ENCODE measurements around the gene TSR3. TPM values are rescaled to one million over a fixed set of nuclear protein-coding genes. Genes with fewer than 3 reads are reported as not detected.

TSR3 gene
- total RNA-seq, 1 donor from 2014 or later, result 60.6 TPM

GRCh38 chr16:1320097-1320496, 31.6 kb downstream of the TSR3 start:
- TF ChIP-seq CTCF (IDR thresholded peaks at IDR 0.05), result no peak
- TF ChIP-seq POLR2AphosphoS5 (IDR thresholded peaks at IDR 0.05; ENCODE audit: insufficient read depth in 1 of 2, low read depth in 1 of 2), result no peak
- no peak for TF ChIP-seq POLR2A (IDR thresholded peaks at IDR 0.05)
- intact Hi-C loops (cut with DNase I), result no loop called here

GRCh38 chr16:1319041-1319440, 32.6 kb downstream of the TSR3 start:
- Histone ChIP-seq H3K4me3 (no peak overlapping the region), H3K27me3 (no peaks in the 10 kb centered on the region), H3K4me1 (peaks cover 13% of the 10 kb centered on the region), H3K27ac (no peak overlapping the region), H3K36me3 (peaks cover 0 to 96% of the 10 kb centered on the region in 2 donors), H3K9me3 (no peaks in the 10 kb centered on the region)
- no peak for DNase-seq (ENCODE audit: extremely low spot score in 2 of 2)
- intact Hi-C loops (cut with DNase I), result no loop called here
- TF ChIP-seq POLR2A (IDR thresholded peaks at IDR 0.05) (no peak), POLR2AphosphoS5 (IDR thresholded peaks at IDR 0.05; ENCODE audit: insufficient read depth in 1 of 2, low read depth in 1 of 2) (no peak), CTCF (IDR thresholded peaks at IDR 0.05) (no peak)

More at GRCh38 chr16:1320097-1320496, 31.6 kb downstream of the TSR3 start:
- Histone ChIP-seq H3K9me3 (no peaks in the 10 kb centered on the region), H3K27me3 (no peaks in the 10 kb centered on the region), H3K4me1 (peaks cover 2% of the 10 kb centered on the region), H3K4me3 (no peak overlapping the region), H3K27ac (no peak overlapping the region), H3K36me3 (peaks cover 0 to 96% of the 10 kb centered on the region in 2 donors)
- DNase-seq (ENCODE audit: extremely low spot score in 2 of 2), result no peak

- no peaks in the 10 kb centered on the region for H3K9me3 ChIP-seq
- peaks cover 21% of the 10 kb centered on the region for H3K4me1 ChIP-seq
- no peak overlapping the region for H3K4me3 ChIP-seq
- intact Hi-C loops (cut with DNase I), result no loop called here
- TF ChIP-seq POLR2AphosphoS5 (IDR thresholded peaks at IDR 0.05; ENCODE audit: insufficient read depth in 1 of 2, low read depth in 1 of 2) (no peak), POLR2A (IDR thresholded peaks at IDR 0.05) (no peak), CTCF (IDR thresholded peaks at IDR 0.05) (no peak)
- peaks cover 0 to 94% of the 10 kb centered on the region in 2 donors for H3K36me3 ChIP-seq
- DNase-seq (ENCODE audit: extremely low spot score in 2 of 2), result no peak
- no peak overlapping the region for H3K27ac ChIP-seq
- no peaks in the 10 kb centered on the region for H3K27me3 ChIP-seq
Measured at GRCh38 chr16:1318268-1318545, 33.5 kb downstream of the TSR3 start.

- no peaks in the 10 kb centered on the region for H3K27me3 ChIP-seq
- peaks cover 0 to 95% of the 10 kb centered on the region in 2 donors for H3K36me3 ChIP-seq
- H3K4me3 ChIP-seq, result no peak overlapping the region
- TF ChIP-seq CTCF (IDR thresholded peaks at IDR 0.05) (no peak), POLR2AphosphoS5 (IDR thresholded peaks at IDR 0.05; ENCODE audit: insufficient read depth in 1 of 2, low read depth in 1 of 2) (no peak), POLR2A (IDR thresholded peaks at IDR 0.05) (no peak)
- intact Hi-C loops (cut with DNase I), result no loop called here
- DNase-seq (ENCODE audit: extremely low spot score in 2 of 2), result no peak
- no peak overlapping the region for H3K27ac ChIP-seq
- H3K9me3 ChIP-seq, result no peaks in the 10 kb centered on the region
- H3K4me1 ChIP-seq, result peaks cover 26% of the 10 kb centered on the region
Measured at GRCh38 chr16:1317479-1318267, 34.0 kb downstream of the TSR3 start.

- H3K4me1 ChIP-seq, result peaks cover 43% of the 10 kb centered on the region
- intact Hi-C loops (cut with DNase I), result no loop called here
- H3K4me3 ChIP-seq, result no peak overlapping the region
- H3K36me3 ChIP-seq, result peaks cover 0 to 82% of the 10 kb centered on the region in 2 donors
- H3K27ac ChIP-seq, result no peak overlapping the region
- no peaks in the 10 kb centered on the region for H3K27me3 ChIP-seq
- TF ChIP-seq POLR2AphosphoS5 (IDR thresholded peaks at IDR 0.05; ENCODE audit: insufficient read depth in 1 of 2, low read depth in 1 of 2), result no peak
- no peak for TF ChIP-seq POLR2A (IDR thresholded peaks at IDR 0.05)
- TF ChIP-seq CTCF (IDR thresholded peaks at IDR 0.05), result no peak
- no peaks in the 10 kb centered on the region for H3K9me3 ChIP-seq
- DNase-seq (ENCODE audit: extremely low spot score in 2 of 2), result no peak
Measured at GRCh38 chr16:1316033-1316405, 35.7 kb downstream of the TSR3 start.
